Ovary (tissue), 9 donors: ENCODE measurements around the gene SELP. TPM values are rescaled to one million over a fixed set of nuclear protein-coding genes. Genes with fewer than 3 reads are reported as not detected.

Experiments used
- DNase-seq, 5 donors: peaks; one replicate each; pipeline ENCODE4 v3.0.0-alpha.2; 2019 to 2020
- H3K27ac ChIP-seq, 2 donors: fragments of 200-600 bp; one replicate each; pipeline versions ENCODE4 v1.5.1 to v1.8.0; 2019 to 2022
- H3K27me3 ChIP-seq: fragments of 200-600 bp; one replicate; pipeline ENCODE4 v1.8.0; 2022
- H3K36me3 ChIP-seq: fragments of 200-600 bp; sonication (generic); one replicate; pipeline ENCODE4 v1.5.1; 2019
- H3K4me1 ChIP-seq: one replicate; pipeline ENCODE4 v1.8.1; 2013; ENCODE audit warnings: mild to moderate bottlenecking, moderate library complexity; ENCODE audit not compliant: insufficient read depth
- H3K4me3 ChIP-seq: fragments of 200-600 bp; sonication (generic); one replicate; pipeline ENCODE4 v1.5.1; 2017
- H3K9me3 ChIP-seq, 2 donors: fragments of 200-600 bp in 1 of 2; sonication (generic) in 1 of 2; one replicate each; pipeline versions ENCODE4 v1.5.1 to v1.8.1; 2013 to 2019; ENCODE audit warnings: mild to moderate bottlenecking in 1 of 2, moderate library complexity in 1 of 2
- EP300 ChIP-seq: sonication (generic); formaldehyde crosslinking; IDR thresholded peaks from one replicate; pipeline ENCODE4 v1.6.1; 2017; ENCODE audit warnings: antibody characterized with exemption
- POLR2A ChIP-seq: fragments of 450-650 bp; IDR thresholded peaks from one replicate; pipeline ENCODE4 v1.6.1; 2017; ENCODE audit warnings: antibody characterized with exemption, mild to moderate bottlenecking, moderate library complexity
- WGBS, 3 donors: extraction: QIAGEN DNeasy Blood & Tissue Kit in 1 of 3; methylation state at CpG; one replicate each; pipeline versions ENCODE4 v1.1.5 to v1.1.7; 2013 to 2017; 5-methylcytosine and 5-hydroxymethylcytosine counted together
- intact Hi-C, 4 donors: fragments of 100-400 bp; cut with DNase I; formaldehyde crosslinking; loops; one replicate each; pipeline versions ENCODE4 v1.11.0 to v1.15.1; 2022 to 2023
- polyA plus RNA-seq, 2 donors: library from polyadenylated mRNA; stranded (reverse); fragments of 200-250 nt in 1 of 2; fragments of 350-450 nt in 1 of 2; fragmentation: Illumina TruSeq in 1 of 2; extraction: RNeasy Lipid Tissue Mini Kit (QIAGEN cat#74804) in 1 of 2; gene quantifications; one replicate each; pipeline ENCODE4 v1.2.3, GENCODE V29; 2013 to 2014
- total RNA-seq, 7 donors: library from RNA; depleted of rRNA in 2 of 7; stranded (reverse); fragments of >200 nt in 2 of 7; fragmentation: NEBNext Ultra II Directional in 3 of 7; extraction: Animal tissue kit (Norgen Biotek cat#: 25700) in 3 of 7; gene quantifications; one replicate each; pipeline versions ENCODE4 v1.1.0 to v1.2.4, GENCODE V29; 2016 to 2023
- TF ChIP-seq, protein P1 (sequence below), 3 donors: fragments of 450-650 bp in 2 of 3; fragments of 200-600 bp in 1 of 3; IDR thresholded peaks; one replicate each; pipeline versions ENCODE4 v1.5.1 to v1.8.0; 2016 to 2022; ENCODE audit warnings: antibody characterized with exemption in 3 of 3, mild to moderate bottlenecking in 1 of 3
- donor health status: DM: no; HTN: no; CAD: no; lungs with moderate emphysema.
- donor health status: DM: no; HTN: no; CAD: no.
- donor health status: Bipolar disorder and iron deficiency.
- donor health status: DM: yes; HTN: yes; CAD: no.
- donor health status: DM: no; HTN: no; CAD: no.
- donor health status: DM: yes; HTN: yes; CAD: no.

The SELP gene
- total and polyA plus RNA-seq, 9 donors, result 0.68 to 19.7 (median 5.2) TPM

DNA sequence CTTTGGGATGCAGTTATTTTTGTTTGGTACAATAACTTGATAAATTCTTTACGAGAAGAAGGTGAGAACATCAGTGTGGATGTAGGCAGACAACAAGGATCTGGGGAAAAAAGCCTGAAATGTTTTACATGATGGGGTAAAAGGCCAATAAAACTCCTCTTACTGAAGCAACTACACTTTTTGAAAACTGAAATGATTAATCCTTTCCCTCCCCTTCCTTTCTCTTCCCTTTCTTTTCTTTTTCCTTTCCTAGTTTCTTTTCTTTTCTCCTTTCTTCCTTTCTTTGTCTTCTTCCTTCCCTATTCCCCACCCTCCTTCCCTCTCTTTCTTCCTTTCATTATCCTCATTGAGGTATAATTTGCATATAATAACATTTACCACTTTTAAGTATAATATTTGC is 68.2 kb downstream of the SELP start:
- Histone ChIP-seq H3K9me3 (no peaks in the 10 kb centered on the region), H3K27ac (no peak overlapping the region), H3K4me3 (no peak overlapping the region), H3K36me3 (no peaks in the 10 kb centered on the region), H3K27me3 (no peaks in the 10 kb centered on the region), H3K4me1 (no peaks in the 10 kb centered on the region)
- intact Hi-C loops, result no loop called here
- TF ChIP-seq EP300 (no peak), POLR2A (no peak)
- TF ChIP-seq, protein P1, sequence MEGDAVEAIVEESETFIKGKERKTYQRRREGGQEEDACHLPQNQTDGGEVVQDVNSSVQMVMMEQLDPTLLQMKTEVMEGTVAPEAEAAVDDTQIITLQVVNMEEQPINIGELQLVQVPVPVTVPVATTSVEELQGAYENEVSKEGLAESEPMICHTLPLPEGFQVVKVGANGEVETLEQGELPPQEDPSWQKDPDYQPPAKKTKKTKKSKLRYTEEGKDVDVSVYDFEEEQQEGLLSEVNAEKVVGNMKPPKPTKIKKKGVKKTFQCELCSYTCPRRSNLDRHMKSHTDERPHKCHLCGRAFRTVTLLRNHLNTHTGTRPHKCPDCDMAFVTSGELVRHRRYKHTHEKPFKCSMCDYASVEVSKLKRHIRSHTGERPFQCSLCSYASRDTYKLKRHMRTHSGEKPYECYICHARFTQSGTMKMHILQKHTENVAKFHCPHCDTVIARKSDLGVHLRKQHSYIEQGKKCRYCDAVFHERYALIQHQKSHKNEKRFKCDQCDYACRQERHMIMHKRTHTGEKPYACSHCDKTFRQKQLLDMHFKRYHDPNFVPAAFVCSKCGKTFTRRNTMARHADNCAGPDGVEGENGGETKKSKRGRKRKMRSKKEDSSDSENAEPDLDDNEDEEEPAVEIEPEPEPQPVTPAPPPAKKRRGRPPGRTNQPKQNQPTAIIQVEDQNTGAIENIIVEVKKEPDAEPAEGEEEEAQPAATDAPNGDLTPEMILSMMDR (IDR thresholded peaks at IDR 0.05), result no peak
- 0 to 79% (median 75%) methylated on average over 1 of the region's 1 CpG for WGBS, 3 donors
- no peak for DNase-seq

DNA sequence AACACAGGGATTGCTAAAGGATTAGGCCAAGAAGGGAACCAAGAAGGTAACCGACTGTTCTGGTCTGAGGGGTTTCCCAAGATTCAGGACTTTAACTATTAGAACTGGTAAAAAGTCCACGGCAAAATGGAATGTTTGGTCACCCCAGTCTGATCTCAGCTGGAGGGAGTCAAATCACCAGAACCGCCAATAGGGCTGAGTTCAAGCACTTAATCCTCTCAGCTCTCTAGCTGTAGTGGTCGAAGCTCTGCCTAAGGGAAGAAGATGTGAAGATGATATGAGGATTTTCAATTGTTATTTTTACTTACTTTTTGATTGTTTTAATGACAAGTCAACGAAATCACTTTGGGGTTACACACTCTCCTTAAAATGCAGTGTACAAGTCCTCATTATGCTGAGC is 72.8 kb downstream of the SELP start:
- intact Hi-C loops, result no loop called here
- DNase-seq, result no peak
- TF ChIP-seq POLR2A, result no peak
- no peak for TF ChIP-seq EP300
- TF ChIP-seq, protein P1 (IDR thresholded peaks at IDR 0.05), result no peak
- Histone ChIP-seq H3K4me1 (no peaks in the 10 kb centered on the region), H3K27ac (no peak overlapping the region), H3K9me3 (no peaks in the 10 kb centered on the region), H3K27me3 (no peaks in the 10 kb centered on the region), H3K4me3 (no peak overlapping the region), H3K36me3 (no peaks in the 10 kb centered on the region)
- 76 to 78% (median 77%) methylated on average over 5 of the region's 5 CpGs for WGBS, 3 donors

DNA sequence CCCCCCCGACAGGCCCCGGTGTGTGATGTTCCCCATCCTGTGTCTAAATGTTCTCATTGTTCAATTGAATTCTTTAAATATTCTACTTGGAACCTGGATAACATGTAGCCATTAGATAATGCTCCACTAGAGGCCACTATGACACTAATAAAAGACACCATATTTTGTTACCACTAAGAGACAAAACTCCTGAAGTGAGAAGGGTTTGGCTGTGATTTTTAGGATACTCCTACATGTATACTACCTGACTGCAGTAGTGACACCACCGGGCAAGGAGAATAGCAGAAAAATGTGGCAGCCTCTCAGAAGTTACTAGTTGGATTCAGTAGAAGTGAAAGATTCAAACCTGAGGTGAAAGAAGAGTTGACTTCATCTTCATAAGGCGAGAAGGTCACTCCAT is 79.6 kb downstream of the SELP start:
- no peaks in the 10 kb centered on the region for H3K36me3 ChIP-seq
- H3K4me1 ChIP-seq, result no peaks in the 10 kb centered on the region
- WGBS, 3 donors, result 22 to 27% (median 23%) methylated on average over 4 of the region's 4 CpGs
- intact Hi-C loops, result no loop called here
- H3K27me3 ChIP-seq, result no peaks in the 10 kb centered on the region
- DNase-seq, result no peak
- no peaks in the 10 kb centered on the region for H3K9me3 ChIP-seq
- no peak overlapping the region for H3K27ac ChIP-seq
- no peak overlapping the region for H3K4me3 ChIP-seq
- no peak for TF ChIP-seq EP300
- TF ChIP-seq, protein P1 (IDR thresholded peaks at IDR 0.05), result no peak

DNA sequence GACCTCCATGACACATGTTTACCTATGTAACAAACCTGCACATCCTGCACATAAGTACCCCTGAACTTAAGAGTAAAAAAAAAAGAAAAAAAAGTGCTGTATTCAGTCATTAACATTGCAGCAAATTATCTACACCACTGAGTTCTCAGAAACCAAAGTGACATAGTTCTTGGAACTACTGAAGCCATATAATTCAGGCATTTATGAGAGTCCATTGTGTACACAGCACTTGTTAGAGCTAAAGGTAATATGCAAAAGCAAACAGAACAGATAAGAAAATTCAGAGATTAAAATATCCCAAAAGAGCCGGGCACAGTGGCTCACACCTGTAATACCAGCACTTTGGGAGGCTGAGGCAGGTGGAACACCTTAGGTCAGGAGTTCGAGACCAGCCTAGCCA is 81.6 kb downstream of the SELP start:
- DNase-seq, result no peak
- no peak overlapping the region for H3K4me3 ChIP-seq
- intact Hi-C loops, result loop anchor here (5.0 to 10.0 kb wide), 3 partner anchors 81 to 183 kb away; partner anchors contain the start of genes BLZF1 (in 1 of the 4) and NME7 (in 1 of the 4)

More for the DNA sequence above, 81.6 kb downstream of the SELP start:
- Histone ChIP-seq H3K27me3 (no peaks in the 10 kb centered on the region), H3K27ac (no peak overlapping the region), H3K36me3 (no peaks in the 10 kb centered on the region), H3K4me1 (no peaks in the 10 kb centered on the region), H3K9me3 (no peaks in the 10 kb centered on the region)
- TF ChIP-seq EP300, result no peak
- TF ChIP-seq, protein P1 (IDR thresholded peaks at IDR 0.05), result no peak
- TF ChIP-seq POLR2A, result no peak
- 56 to 82% (median 81%) methylated on average over 2 of the region's 2 CpGs for WGBS, 3 donors
